IPS-11a (cell line): Measurements from ENCODE around the gene HIBCH.
"Not testable (repeated sequence)": the region's sequence is repeated elsewhere in the genome, so short reads cannot be mapped to it uniquely, and the experiment has no call there.

ENCODE experiments used
- H3K4me3 ChIP-seq: one replicate; pipeline ENCODE4 v1.5.1; 2013; ENCODE audit warnings: low read depth, low read length, control low read depth

The HIBCH gene

DNA sequence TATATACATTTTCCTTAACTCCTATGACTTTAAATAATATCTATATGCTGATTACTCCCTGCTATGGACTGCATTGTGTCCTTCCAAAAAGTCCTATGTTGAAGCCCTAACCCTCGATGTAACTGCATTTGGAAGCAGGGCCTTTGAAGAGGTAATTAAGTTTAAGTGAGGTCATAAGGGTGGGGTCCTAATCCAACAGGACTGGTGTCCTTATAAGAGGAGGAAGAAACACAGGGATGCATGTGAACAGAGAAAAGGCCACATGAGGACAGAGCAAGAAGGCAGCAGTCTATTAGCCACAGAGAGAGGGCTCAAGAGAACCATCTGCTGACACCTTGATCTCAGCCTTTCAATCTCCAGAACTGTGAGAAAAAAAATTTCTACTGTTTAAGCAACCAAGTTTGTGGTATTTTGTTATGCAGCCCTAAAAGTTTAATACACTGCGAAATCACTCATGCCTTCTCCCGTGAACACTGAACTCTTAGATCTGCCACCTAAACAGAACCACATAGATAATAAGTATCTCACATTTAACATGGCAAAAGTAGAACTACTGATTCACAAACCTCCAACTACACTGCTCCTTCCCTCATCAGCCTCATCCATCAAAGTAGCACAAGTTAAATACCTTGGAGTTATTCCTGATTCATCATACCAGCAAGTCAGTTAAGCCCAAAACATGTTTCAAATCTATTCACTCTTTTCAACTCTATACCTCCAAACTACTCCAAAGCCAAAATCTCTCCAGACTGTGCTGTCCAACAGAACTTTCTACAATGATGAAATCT lies 65.4 kb downstream of the HIBCH start:
- no peak overlapping the region for H3K4me3 ChIP-seq

DNA sequence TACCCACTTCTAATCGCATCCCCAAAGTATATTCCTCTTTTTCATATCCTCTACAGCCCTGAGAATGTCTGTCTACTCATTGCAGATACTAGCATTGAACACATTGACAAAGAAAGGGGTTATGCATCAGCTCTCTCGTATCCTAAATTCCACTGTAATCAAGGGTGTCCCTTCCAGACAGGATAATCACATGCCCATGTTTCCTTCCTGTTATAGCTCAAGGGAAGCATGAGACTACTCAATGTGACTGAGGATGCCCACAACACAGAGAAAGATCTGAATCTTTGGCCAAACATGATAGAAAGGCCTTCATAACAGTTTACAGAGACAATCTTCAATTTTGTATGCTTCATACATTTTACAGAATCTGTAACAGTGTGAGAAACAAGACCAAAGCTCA lies 69.2 kb downstream of the HIBCH start:
- H3K4me3 ChIP-seq, result no peak overlapping the region

DNA sequence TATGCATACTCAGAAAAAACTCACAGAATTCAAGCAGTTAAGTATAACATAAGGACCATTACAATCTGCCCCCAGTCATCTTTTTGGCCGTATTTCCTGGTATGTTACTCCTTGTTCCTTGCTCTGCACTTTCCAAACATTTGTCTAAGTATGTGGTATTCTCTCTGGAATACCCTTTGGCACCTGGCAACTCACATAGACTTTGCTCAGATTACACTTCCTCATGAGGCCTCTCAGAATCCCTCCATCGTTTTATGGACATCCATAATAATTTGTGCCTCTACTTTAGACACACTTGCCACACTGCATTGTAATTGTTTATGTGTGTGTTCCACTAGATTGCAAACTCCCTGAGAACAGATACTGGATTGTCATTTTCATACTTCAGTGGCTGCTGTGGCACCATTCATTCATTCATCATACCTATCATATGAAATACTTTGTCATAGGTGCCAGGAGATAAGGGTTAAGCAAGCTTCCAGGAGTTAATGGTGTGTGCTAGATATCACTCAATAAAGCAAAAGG lies 84.0 kb downstream of the HIBCH start:
- H3K4me3 ChIP-seq, result no peak overlapping the region

DNA sequence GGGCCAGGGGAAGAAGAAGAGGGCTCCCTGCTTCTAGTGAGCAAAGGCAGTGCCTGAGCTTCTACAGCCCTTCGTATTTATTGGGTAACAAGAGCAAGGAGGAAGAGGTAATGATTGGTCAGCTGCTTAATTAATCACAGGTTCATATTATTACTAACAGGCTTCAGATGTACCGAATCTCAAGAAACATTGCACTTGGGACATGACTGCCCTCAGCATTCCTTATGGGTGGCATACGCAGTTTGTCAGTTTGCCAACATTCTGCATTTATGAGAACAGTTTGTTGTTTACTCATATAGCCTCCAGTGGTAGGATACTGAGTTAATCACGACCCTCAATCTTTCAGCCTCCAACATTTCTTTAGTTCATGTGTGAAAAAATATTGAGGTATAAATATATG lies 84.5 kb downstream of the HIBCH start:
- no peak overlapping the region for H3K4me3 ChIP-seq

DNA sequence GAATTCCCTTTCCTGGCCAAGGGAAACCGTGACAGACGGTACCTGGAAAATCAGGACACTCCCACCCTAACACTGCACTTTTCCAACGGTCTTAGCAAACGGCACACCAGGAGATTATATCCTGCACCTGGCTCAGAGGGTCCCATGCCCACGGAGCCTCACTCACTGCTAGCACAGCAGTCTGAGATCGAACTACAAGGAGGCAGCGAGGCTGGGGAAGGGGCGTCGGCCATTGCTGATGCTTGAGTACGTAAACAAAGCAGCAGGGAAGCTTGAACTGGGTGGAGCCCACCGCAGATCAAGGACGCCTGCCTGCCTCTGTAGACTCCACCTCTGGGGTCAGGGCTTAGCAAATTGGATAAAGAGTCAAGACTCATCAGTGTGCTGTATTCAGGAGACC lies 95.6 kb downstream of the HIBCH start:
- not testable (repeated sequence) for H3K4me3 ChIP-seq

DNA sequence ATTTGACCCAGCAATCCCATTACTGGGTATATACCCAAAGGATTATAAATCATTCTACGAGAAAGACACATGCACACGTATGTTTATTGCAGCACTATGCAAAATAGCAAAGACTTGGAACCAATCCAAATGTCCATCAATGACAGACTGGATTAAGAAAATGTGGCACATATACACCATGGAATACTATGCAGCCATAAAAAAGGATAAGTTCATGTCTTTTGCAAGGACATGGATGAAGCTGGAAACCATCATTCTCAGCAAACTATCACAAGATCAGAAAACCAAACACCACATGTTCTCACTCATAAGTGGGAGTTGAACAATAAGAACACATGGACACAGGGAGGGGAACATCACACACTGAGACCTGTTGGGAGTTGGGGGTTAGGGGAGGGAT lies 96.9 kb downstream of the HIBCH start:
- H3K4me3 ChIP-seq, result not testable (repeated sequence)

DNA sequence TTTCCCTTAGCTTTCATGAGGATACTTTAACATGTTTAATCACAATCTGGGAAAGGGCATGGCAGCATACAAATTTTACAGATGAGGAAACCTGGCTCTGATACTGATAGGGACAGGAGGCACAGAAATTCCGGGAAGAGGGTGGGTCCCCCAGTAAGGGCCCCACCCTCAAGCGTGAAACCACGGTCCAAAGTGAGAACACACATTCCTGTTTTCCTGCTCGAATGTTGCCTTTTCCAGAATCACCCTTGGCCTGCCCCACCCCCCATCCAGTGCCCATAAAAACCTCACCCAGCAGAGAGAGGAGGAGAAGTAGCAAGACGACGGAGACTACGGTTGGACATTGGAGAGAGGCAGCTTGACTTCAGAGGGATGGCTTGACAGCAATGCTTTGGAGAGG lies 98.2 kb downstream of the HIBCH start:
- no peak overlapping the region for H3K4me3 ChIP-seq

DNA sequence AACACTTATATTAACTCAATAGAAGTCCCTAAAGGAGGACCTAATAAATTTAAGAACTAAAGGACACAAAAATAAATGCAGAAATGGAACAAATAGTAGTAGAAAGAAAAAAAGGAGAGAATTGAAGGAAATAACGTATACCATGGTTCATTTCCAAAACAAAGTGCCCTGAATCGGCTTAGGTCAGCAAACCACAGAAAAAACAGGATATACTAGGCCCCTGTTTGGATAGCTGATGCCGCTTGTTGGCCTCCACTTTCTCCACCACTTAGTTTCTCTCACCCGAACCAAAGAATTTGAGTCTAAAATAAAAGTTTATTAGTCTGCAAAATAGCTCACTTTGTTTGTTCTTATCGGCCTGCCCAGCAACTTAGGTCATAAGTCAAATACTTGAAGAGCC lies 100.4 kb downstream of the HIBCH start:
- no peak overlapping the region for H3K4me3 ChIP-seq

DNA sequence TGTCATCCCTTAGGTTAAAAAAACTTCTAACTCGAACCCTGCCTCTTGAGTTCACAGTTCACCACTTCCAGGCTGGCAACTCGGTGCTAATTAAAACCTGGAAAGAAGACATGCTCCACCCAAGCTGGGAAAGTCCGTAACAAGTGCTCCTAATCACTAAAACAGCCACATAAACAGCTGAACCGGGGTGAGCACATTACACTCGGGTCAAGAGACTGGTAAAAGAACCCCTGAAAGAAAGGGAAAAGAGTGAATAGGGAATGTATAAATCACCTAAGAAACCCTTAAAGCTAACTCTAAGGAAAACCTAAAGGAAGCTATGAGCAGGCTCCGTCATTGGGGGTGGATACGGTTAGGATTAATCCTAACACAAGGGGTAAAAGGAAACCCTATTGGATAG lies 102.0 kb downstream of the HIBCH start:
- H3K4me3 ChIP-seq, result no peak overlapping the region

DNA sequence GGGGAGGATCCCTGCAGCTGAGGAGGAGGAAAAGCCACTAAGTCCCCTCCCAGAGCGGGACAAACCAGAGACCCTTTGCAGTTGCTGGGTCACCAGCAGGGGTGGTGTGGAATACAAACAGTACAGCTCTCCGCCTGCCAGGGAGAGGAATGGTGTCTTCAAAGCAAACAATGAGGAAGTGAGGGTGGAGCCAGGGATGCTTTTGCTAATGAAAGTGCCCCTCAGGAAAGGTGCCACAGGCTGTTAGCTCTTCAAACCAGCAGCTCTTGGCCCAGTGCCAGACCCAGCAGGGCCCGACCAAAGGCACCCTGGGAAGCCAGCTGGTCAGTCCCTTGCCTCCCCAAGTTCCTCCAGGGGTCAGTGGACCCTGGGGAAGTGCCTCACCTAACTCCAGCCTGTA lies 102.8 kb downstream of the HIBCH start:
- H3K4me3 ChIP-seq, result no peak overlapping the region

DNA sequence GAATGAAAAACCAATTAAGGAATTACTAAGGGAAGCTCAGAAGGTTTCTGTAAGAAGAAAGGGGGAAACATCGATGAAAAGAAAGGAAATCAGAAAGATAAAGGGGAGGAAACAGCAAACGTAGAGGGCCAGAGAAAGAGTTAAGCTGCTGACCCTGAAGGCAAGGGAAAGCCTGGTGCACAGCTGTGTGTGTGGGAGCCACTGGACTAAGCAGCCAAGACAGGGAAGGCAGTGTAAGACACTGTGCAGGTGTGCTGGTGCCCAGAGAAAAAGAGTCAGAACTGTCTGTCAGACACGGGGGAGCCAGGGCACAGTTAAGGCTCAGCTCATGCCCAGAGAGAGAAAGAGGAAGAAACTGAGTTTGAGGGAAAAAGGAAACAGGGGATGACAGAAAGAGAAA lies 104.0 kb downstream of the HIBCH start:
- no peak overlapping the region for H3K4me3 ChIP-seq

DNA sequence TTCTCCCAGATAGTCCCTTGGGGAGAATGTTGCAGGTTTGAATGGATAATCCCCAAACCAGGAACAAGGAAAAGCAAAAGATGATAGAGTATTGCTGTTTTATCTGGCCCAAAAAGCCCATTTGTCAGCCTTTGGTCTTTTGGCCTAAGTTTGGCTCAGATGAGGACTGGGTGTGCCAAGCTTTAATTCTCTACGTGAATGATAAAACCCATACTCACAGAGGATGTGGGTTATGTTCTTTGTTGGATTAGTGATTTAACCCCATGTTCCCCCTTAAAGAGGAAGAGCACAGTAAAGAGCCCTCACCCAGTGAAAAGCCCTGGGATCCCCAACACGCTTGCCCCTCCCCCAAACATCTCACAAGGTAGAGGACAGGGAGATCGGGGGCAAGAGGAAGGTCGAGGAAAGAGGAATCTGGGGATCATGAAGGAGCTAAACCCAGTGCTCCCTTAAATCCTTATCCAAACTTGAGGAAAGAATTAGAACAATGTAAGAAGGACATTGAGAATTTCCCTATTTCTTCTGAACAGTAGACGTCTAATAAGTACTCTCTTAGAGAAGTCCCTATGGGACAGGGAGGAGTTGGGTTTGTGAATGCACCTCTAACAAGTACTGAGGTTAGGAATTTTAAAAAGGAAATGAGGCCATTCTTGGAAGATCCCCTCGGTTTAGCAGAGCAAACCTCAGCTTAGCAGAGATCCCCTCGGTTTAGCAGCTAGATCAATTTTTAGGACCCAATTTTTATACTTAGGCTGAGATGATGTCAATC lies 105.0 kb downstream of the HIBCH start:
- no peak overlapping the region for H3K4me3 ChIP-seq

DNA sequence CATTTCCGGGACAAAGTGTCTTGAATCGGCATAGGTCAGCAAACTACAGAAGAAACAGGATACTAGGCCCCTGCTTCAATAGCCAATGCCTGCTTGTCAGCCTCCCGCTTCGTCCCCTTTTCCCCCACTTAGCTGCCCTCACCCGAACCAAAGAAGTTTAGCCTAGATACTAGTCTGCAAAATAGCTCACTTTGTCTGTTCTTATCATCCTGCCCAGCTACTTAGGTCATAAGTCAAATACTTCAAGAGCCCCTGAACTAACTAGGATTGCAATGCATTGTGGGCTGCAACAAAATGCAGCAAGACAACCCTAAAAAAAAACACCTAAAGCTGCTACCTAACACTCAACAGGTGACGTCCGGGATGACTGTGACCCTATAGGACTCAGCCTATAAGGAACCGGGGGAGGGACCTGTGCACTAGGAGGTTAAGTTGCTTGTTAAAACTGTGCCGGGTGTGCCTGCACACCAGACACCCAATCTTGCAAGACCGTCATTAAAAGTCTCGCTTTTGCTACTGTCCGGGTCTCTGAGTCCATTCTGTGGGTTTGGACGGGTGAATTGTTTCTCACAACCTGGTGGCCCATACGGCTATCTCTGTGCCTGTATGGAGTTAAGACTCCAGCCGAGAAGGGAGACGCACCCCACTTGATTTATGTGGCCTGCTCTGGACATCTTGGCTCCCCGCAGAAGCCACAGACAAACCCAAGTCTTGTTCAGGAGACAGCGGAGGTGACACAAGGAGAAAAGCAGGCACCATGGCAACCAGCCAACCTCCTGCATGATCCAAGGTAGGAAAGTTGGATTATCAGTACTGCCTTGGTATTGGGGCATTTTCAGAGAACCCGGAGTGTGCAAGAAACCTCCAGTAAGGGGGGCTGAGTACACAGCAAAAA lies 105.9 kb downstream of the HIBCH start:
- H3K4me3 ChIP-seq, result no peak overlapping the region

DNA sequence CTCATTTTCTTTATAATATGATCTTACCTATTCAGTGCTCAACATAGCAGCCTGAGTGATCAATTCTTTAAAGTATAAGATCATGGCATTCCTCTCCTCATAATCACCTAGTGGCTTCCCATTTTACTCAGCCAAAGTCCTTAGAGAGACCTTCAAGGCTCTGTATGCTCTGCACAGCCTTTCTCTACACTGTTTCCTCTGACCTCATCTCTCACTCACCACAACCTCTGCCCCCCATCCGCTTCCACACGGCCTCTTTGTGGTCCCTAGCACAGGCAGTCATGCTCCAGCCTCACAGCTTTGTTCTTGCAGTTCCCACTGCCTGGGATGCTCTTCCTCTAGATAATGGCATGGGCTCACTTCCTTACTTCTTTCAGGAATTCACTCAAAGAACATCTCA lies 109.2 kb downstream of the HIBCH start:
- no peak overlapping the region for H3K4me3 ChIP-seq

DNA sequence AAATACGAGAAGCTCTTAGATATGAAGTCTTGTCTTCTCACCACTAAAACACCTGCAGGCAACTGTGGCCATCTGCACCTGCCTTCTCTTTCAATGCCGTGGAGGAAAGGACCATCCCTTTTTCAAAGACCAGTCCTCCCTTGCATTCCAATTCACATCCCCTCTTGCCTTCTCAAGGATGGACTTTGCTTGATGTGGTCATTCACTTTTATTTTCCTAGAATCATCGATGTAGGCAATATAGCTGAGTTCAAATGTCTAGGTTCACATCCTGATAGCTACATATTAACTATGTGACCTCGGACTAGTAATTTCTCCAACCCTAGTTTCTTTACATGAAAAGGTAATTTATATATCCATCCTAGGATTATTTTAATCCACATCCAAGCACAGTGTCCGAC lies 110.1 kb downstream of the HIBCH start:
- no peak overlapping the region for H3K4me3 ChIP-seq

DNA sequence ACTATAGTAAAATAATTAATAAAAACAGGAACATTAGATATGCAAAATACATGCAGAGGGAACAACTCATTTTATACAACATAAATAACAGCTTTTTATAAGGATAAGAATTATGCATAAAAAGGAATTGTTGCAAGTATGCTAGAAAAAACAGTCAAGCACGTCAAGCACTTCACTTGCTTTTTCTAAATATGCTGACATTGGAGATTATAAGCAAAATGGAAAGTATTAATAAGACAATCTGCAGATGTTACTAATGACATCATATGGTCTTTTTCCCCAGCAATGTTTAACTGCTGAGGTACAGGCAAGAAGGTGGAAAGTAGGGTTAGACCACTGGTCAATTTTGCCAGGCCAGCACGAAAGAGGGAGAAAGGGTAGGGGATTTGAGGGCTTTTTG lies 111.7 kb downstream of the HIBCH start:
- H3K4me3 ChIP-seq, result no peak overlapping the region

DNA sequence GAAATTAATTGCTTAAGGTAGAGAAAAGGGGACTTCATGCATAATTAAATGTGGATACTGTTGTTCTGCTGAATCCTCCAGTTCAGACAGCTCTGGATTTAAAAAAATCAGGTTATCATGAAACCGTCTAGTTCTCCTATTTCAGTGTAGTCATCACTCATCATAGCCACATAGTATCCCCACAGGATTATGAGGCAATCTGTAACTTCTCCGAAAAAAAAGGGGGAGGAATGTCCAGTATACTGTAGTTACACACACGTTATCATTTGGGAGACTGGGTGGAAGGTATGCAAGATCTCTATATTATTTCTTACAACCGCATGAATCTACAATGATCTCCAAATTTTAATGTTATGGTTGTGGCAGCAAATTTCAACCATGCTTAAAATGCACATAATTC lies 114.0 kb downstream of the HIBCH start:
- no peak overlapping the region for H3K4me3 ChIP-seq

DNA sequence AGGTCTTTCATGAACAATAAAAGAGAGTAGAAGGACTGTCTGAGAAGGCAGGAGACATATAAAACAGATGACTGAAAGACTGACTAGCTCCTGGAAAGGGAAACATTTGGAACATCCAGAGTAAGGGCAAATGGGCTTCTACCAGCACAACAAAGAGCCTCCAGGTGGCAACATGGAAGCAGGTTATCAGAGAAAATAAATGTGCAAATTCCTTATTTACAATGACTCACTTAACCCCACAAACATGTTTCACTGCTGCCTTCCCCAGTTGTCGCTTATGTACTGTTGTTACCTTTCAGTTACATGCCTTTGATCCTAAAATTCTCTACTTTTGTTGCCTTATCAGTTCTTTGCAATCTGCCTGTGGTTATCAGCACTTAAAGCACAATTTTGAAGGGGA lies 117.0 kb downstream of the HIBCH start:
- H3K4me3 ChIP-seq, result no peak overlapping the region

DNA sequence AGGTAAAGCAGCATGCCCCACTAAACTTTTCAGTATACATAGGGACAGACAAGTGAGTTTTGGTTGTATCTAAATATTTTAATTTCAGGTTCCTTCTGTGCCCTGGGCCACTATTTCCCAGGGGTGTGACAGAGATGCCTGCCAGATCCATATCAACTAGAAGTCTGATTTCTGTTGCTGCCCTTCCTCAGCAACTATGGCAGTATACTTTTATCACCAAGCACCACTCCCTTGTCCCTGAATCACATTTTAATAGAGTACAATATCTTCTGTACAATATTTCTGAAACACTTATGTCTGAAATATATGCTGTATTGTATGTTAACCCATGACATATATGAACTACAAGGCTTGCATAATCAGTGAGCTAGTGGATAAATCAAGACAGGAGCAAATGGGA lies 117.6 kb downstream of the HIBCH start:
- H3K4me3 ChIP-seq, result no peak overlapping the region

DNA sequence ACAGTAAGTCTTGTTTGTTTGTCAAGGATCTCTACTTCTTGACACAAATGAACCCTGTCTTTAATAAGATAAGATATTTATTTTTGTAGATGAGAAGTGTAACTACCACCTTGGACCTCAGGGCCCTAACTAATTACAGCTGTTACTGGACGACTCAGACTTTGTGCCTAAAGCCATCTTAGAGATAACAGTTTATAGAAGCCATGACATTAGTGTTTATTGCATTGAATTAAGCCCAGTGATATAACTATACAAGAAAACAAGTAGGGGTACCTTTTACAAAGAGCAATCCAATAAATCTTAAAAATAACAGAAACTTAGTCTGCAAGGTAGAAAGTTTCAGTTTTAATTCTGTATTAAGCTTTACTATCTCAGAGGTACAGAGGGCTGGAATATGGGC lies 119.0 kb downstream of the HIBCH start:
- H3K4me3 ChIP-seq, result no peak overlapping the region

DNA sequence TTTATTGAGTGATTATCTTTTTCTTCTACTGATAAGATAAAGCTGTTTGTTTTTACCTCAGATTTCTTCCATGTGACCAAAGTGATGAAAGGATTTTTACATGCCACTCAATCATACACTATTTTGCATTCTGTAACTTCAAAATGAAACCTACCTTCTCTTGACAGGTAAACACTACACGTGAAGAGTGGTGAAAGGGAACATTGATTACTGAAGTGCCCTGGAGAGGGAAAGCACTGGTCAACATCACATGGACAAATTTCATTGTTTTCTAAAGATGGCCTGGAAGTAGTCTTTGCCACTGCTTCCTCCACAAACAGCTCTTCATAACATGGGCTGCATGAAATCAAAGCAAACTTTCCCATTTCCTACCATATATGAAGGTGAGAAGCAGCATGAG lies 120.1 kb downstream of the HIBCH start:
- no peak overlapping the region for H3K4me3 ChIP-seq
